K562 (cell line): ENCODE measurements around the gene ACAT1. TPM values are rescaled to one million over a fixed set of nuclear protein-coding genes. Genes with fewer than 3 reads are reported as not detected.
"Not testable (repeated sequence)": the region's sequence is repeated elsewhere in the genome, so short reads cannot be mapped to it uniquely, and the experiment has no call there.

Experiments
- ATAC-seq: fragments of 200-7000 bp; cut with Tn5 transposase; 3 replicates; pipeline ENCODE4 v1.9.1; 2020; ENCODE audit warnings: moderate library complexity
- BruUV-seq: library from RNA; stranded (reverse); fragments of 400-500 nt; replicated peaks from 2 replicates; lab custom pipeline; 2021; lab: Mats Ljungman, UMichigan
- CTCF ChIA-PET: fragments of 300-600 bp; formaldehyde crosslinking; extraction: SDS; loops from one replicate; lab custom pipeline; 2021; ENCODE audit warnings: low intra/inter-chr PET ratio; lab: Yijun Ruan, JAX
- POLR2A ChIA-PET: fragments of 300-600, 350-650 bp; sonication (Branson Sonifier 250); formaldehyde crosslinking; extraction: SDS; loops from one replicate; lab custom pipeline; 2021; ENCODE audit warnings: antibody characterized with exemption, inconsistent platforms; lab: Yijun Ruan, JAX
- DNase-seq, 4 experiments: peaks; one replicate each; pipeline versions ENCODE4 v3.0.0 to v3.0.0-alpha.2; 2011 to 2018; ENCODE audit warnings: low spot score in 3 of 4, mixed read lengths in 3 of 4; ENCODE audit errors: extremely low read depth in 1 of 4
- FAIRE-seq: peaks from 2 replicates; lab custom pipeline; 2011; peaks lifted over from hg19 to GRCh38; lab: Jason Lieb, UNC
- H2AFZ ChIP-seq: 2 replicates; pipeline ENCODE4 v1.6.0; 2011; ENCODE audit warnings: low read depth, low read length, control low read depth, inconsistent platforms
- H3K27ac ChIP-seq: fragments of 200-600 bp; 3 replicates; pipeline ENCODE4 v1.8.0; 2011; ENCODE audit warnings: low read depth, mild to moderate bottlenecking, control low read depth, inconsistent platforms, low read length, moderate library complexity, mixed read lengths; ENCODE audit errors: extremely low read depth
- H3K27me3 ChIP-seq, 2 experiments: fragments of 300-600 bp in 1 of 2; 2 replicates in 1 of 2; 3 replicates in 1 of 2; pipeline versions ENCODE4 v1.6.0 to v1.8.0; 2011; ENCODE audit warnings: inconsistent platforms in 2 of 2, low read length in 2 of 2, mild to moderate bottlenecking in 1 of 2, mixed read lengths in 1 of 2, moderate library complexity in 1 of 2; ENCODE audit not compliant: control insufficient read depth in 2 of 2, insufficient read depth in 2 of 2
- H3K36me3 ChIP-seq: fragments of 300-600 bp; 3 replicates; pipeline ENCODE4 v1.8.0; 2011; ENCODE audit warnings: mild to moderate bottlenecking, low read length, inconsistent platforms; ENCODE audit not compliant: control insufficient read depth, insufficient read depth
- H3K4me1 ChIP-seq, 2 experiments: fragments of 200-600 bp in 1 of 2; replicated peaks in 1 of 2; 2 replicates in 1 of 2; 3 replicates in 1 of 2; pipeline versions ENCODE4 v1.5.1 to v1.8.0; 2011; ENCODE audit warnings: inconsistent platforms in 2 of 2, low read length in 2 of 2, mild to moderate bottlenecking in 1 of 2, mixed read lengths in 1 of 2, moderate library complexity in 1 of 2; ENCODE audit not compliant: control insufficient read depth in 2 of 2, insufficient read depth in 2 of 2
- H3K4me2 ChIP-seq: 2 replicates; pipeline ENCODE4 v1.6.1; 2011; ENCODE audit warnings: low read length, control low read depth, inconsistent platforms, mixed read lengths; ENCODE audit not compliant: insufficient read depth
- H3K4me3 ChIP-seq: fragments of 200-600 bp; sonication (generic), shearing (Covaris generic); 2 replicates; pipeline ENCODE4 v1.5.1; 2016; ENCODE audit warnings: control low read depth, inconsistent platforms
- H3K79me2 ChIP-seq: fragments of 200-600 bp; 3 replicates; pipeline ENCODE4 v1.8.0; 2011; ENCODE audit warnings: low read length, inconsistent platforms; ENCODE audit not compliant: control insufficient read depth, insufficient read depth
- H3K9ac ChIP-seq, 2 experiments: 2 replicates each; pipeline versions ENCODE4 v1.6.0 to v1.6.1; 2011; ENCODE audit warnings: low read depth in 2 of 2, low read length in 2 of 2, control low read depth in 1 of 2, inconsistent platforms in 1 of 2, mild to moderate bottlenecking in 1 of 2, mixed read lengths in 1 of 2; ENCODE audit not compliant: insufficient read depth in 1 of 2
- H3K9me1 ChIP-seq: one replicate; pipeline ENCODE4 v1.6.0; 2011; ENCODE audit warnings: inconsistent platforms, mild to moderate bottlenecking, low read length, moderate library complexity; ENCODE audit not compliant: control insufficient read depth, insufficient read depth
- H3K9me3 ChIP-seq: replicated peaks from 2 replicates; pipeline ENCODE4 v1.5.1; 2011; ENCODE audit warnings: low read depth, low read length, inconsistent platforms; ENCODE audit not compliant: control insufficient read depth, insufficient read depth
- H4K20me1 ChIP-seq: replicated peaks from 2 replicates; pipeline ENCODE4 v1.6.1; 2011; ENCODE audit warnings: low read length, inconsistent platforms, mixed read lengths; ENCODE audit not compliant: control insufficient read depth, insufficient read depth
- CC2D1A ChIP-seq: fragments of 450-650 bp; IDR thresholded peaks from 2 replicates; pipeline ENCODE4 v1.6.1; 2017; ENCODE audit warnings: mild to moderate bottlenecking
- COPS2 ChIP-seq: fragments of 450-650 bp; conservative IDR thresholded peaks from 2 replicates; pipeline ENCODE4 v1.6.1; 2016; ENCODE audit warnings: mild to moderate bottlenecking, moderate library complexity
- FOXA3 ChIP-seq, 2 experiments: fragments of 450-650 bp in 1 of 2; sonication (generic) in 1 of 2; formaldehyde crosslinking; IDR thresholded peaks in 1 of 2; conservative IDR thresholded peaks in 1 of 2; 2 replicates each; pipeline versions ENCODE4 v1.4.0 to v1.8.0; 2020 to 2022; ENCODE audit warnings: mild to moderate bottlenecking in 2 of 2, missing genetic modification reagents in 1 of 2
- MTA3 ChIP-seq: fragments of 450-650 bp; formaldehyde crosslinking; IDR thresholded peaks from 2 replicates; pipeline ENCODE4 v1.6.1; 2017; ENCODE audit warnings: mild to moderate bottlenecking, borderline replicate concordance
- SP2 ChIP-seq: IDR thresholded peaks from 2 replicates; pipeline ENCODE4 v1.6.1; 2011; ENCODE audit warnings: mild to moderate bottlenecking, low read depth, low read length, moderate library complexity; ENCODE audit not compliant: poor library complexity, severe bottlenecking; ENCODE audit errors: extremely low read depth
- SPI1 ChIP-seq: IDR thresholded peaks from 2 replicates; pipeline ENCODE4 v1.6.1; 2011; ENCODE audit warnings: low read depth, low read length, control low read depth, borderline replicate concordance
- YBX1 ChIP-seq: fragments of 450-650 bp; IDR thresholded peaks from 2 replicates; pipeline ENCODE4 v1.7.1; 2016; ENCODE audit warnings: mild to moderate bottlenecking
- YY1 ChIP-seq, 3 experiments: IDR thresholded peaks; 2 replicates each; pipeline ENCODE4 v1.6.1; 2011; ENCODE audit warnings: low read length in 2 of 3, mild to moderate bottlenecking in 2 of 3, moderate library complexity in 2 of 3, borderline replicate concordance in 1 of 3, control low read depth in 1 of 3, low read depth in 1 of 3; ENCODE audit not compliant: insufficient read depth in 3 of 3, insufficient replicate concordance in 2 of 3, control insufficient read depth in 1 of 3, insufficient read length in 1 of 3; ENCODE audit errors: extremely low read depth in 1 of 3
- ZNF23 ChIP-seq: fragments of 250-450 bp; sonication (Bioruptor Pico); IDR thresholded peaks from 2 replicates; pipeline ENCODE4 v1.4.0; 2020; ENCODE audit warnings: mild to moderate bottlenecking
- ZNF431 ChIP-seq: sonication (generic); formaldehyde crosslinking; IDR thresholded peaks from 2 replicates; pipeline ENCODE4 v1.8.0; 2022; ENCODE audit warnings: mild to moderate bottlenecking, missing genetic modification reagents
- whole genome bisulfite sequencing: fragments of 100-300 bp; shearing (Covaris generic); methylation state at CpG from one replicate; pipeline ENCODE4 v1.1.6; 2016; ENCODE audit warnings: low coverage, mixed read lengths; ENCODE audit not compliant: insufficient coverage; ENCODE audit errors: missing lambda C conversion rate; 5-methylcytosine and 5-hydroxymethylcytosine counted together
- in situ Hi-C: fragments of 300-500 bp; cut with MboI; formaldehyde crosslinking; loops from 4 replicates; pipeline ENCODE4 v1.15.0; 2018; ENCODE audit warnings: inconsistent platforms, mixed read lengths
- intact Hi-C: fragments of 100-400 bp; cut with micrococcal nuclease; formaldehyde crosslinking; loops from 2 replicates; pipeline ENCODE4 v1.14.2; 2022
- polyA plus RNA-seq, 8 experiments: library from polyadenylated mRNA; depleted of rRNA in 4 of 8; stranded (reverse) in 5 of 8; unstranded in 3 of 8; fragments of >200 nt; fragmentation: Nextera tagmentation in 2 of 8; fragmentation: Illumina TruSeq in 1 of 8; extraction: Ambion mirVana in 2 of 8; extraction: Trizol in 1 of 8; gene quantifications; 2 replicates each; pipeline versions ENCODE4 v1.2.1 to v1.2.3, GENCODE V29; 2011 to 2014; ENCODE audit warnings: inconsistent platforms in 1 of 8, missing spikeins in 1 of 8
- total RNA-seq, 7 experiments: library from RNA; depleted of rRNA in 6 of 7; stranded (reverse); fragments of >200 nt in 6 of 7; fragmentation: Illumina TruSeq in 2 of 7; extraction: Trizol in 2 of 7; gene quantifications; 2 replicates each; pipeline versions ENCODE4 v1.2.1 to v1.2.3, GENCODE V29; 2011 to 2021; ENCODE audit warnings: low replicate concordance in 1 of 7

Gene ACAT1
- total and polyA plus RNA-seq, 9 of the 15 experiments (the other 6 are each of a cell fraction or from before 2014, with no cell fraction given) = 65.1 to 204 (median 104) TPM

GRCh38 chr11:108154591-108154990, 33.2 kb downstream of the ACAT1 start (continued):
- TF ChIP-seq FOXA3 (CRISPR knock-in tag; conservative IDR thresholded peaks at IDR 0.05 in 1 of 2, IDR thresholded peaks at IDR 0.05 in 1 of 2) (no peak), CC2D1A (no peak), MTA3 (no peak), YBX1 (no peak)

- no peak overlapping the region for H2AFZ ChIP-seq
- no peaks in the 10 kb centered on the region for H3K4me1 ChIP-seq
- no peak overlapping the region for H3K27ac ChIP-seq
- H3K4me3 ChIP-seq = no peak overlapping the region
- TF ChIP-seq YY1 (IDR thresholded peaks at IDR 0.05; ENCODE audit: borderline replicate concordance in 1 of 3, control insufficient read depth in 1 of 3, extremely low read depth in 1 of 3, insufficient read depth in 3 of 3, insufficient read length in 1 of 3, insufficient replicate concordance in 2 of 3, low read depth in 1 of 3, low read length in 2 of 3) (peak in 2 of 3 experiments; percentile 23 to 53), ZNF23 (CRISPR knock-in tag) (no peak), SPI1 (peak; percentile 70; the same call in 1 of the 2 replicates), COPS2 (no peak), FOXA3 (CRISPR knock-in tag; conservative IDR thresholded peaks at IDR 0.05 in 1 of 2, IDR thresholded peaks at IDR 0.05 in 1 of 2) (0 out of 4 replicates have a peak, but pooled peaks of 1 of the 2 experiments have one; percentile 25), SP2 (no peak), ZNF431 (no peak)
- 87% methylated on average over 5 of the region's 5 CpGs for WGBS
- no peaks in the 10 kb centered on the region for H3K27me3 ChIP-seq
- DNase-seq (no peak), FAIRE-seq (no peak), ATAC-seq (peak; percentile 36; the same call in 1 of the 3 replicates)
- in situ Hi-C loops (no loop called here), intact Hi-C loops (no loop called here)
- ChIA-PET CTCF (no interaction called here), POLR2A (interaction anchor here (0.9 kb wide), 1 partner anchor 15 kb away, joined by 3 read pairs; no protein-coding TSS in a partner anchor)
- H4K20me1 ChIP-seq = 0 out of 2 replicates have a peak, but pooled peaks cover 3% of the 10 kb centered on the region
- no peak overlapping the region for H3K4me2 ChIP-seq
- BruUV-seq = TSS peak; percentile 27
- no peak overlapping the region for H3K9ac ChIP-seq
- no peaks in the 10 kb centered on the region for H3K9me3 ChIP-seq
- peaks cover 80% of the 10 kb centered on the region for H3K36me3 ChIP-seq
- H3K79me2 ChIP-seq = no peaks in the 10 kb centered on the region
- no peaks in the 10 kb centered on the region for H3K9me1 ChIP-seq
These were observed 39.7 kb downstream of the ACAT1 start for GRCh38 chr11:108160970-108161566.

DNA sequence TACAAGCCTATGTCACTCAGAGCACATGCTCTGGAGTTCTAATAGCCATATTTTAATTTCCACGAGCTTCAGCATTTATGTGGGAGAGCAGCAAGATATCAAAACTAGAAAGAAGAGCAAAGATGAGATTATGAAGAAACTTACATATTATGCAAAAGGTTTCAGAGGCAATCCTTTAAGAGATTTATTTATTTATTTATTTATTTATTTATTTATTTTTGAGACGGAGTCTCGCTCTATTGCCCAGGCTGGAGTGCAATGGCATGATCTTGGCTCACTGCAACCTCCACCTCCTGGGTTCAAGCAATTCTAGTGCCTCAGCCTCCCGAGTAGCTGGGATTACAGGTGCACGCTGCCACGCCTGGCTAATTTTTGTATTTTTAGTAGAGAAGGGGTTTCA, 41.5 kb downstream of the ACAT1 start:
- FAIRE-seq, H3K4me1 ChIP-seq, intact Hi-C loops, H4K20me1 ChIP-seq, ATAC-seq, H3K9me1 ChIP-seq, H3K9ac ChIP-seq, H3K4me3 ChIP-seq, in situ Hi-C loops, H2AFZ ChIP-seq, H3K27ac ChIP-seq, H3K9me3 ChIP-seq, CTCF ChIA-PET, H3K27me3 ChIP-seq, H3K4me2 ChIP-seq, H3K79me2 ChIP-seq, DNase-seq, BruUV-seq: not testable (repeated sequence)
- WGBS = 92% methylated on average over 6 of the region's 6 CpGs
- POLR2A ChIA-PET = interaction anchor here (0.6 kb wide), 1 partner anchor 42 kb away, joined by 3 read pairs; no protein-coding TSS in a partner anchor
- peaks cover 85% of the 10 kb centered on the region for H3K36me3 ChIP-seq
